Common myeloid progenitor, CD34-positive (primary cell): ENCODE data around the gene OR5A1. TPM values are rescaled to one million over a fixed set of nuclear protein-coding genes. Genes with fewer than 3 reads are reported as not detected.

Source experiments
- CTCF ChIA-PET: fragments of 350-600 bp; sonication (Branson Sonifier 250); formaldehyde crosslinking; loops from one replicate; lab custom pipeline; 2021; ENCODE audit warnings: antibody characterized with exemption; lab: Charles Lee
- POLR2A ChIA-PET: fragments of 350-600 bp; sonication (Branson Sonifier 250); formaldehyde crosslinking; loops from one replicate; lab custom pipeline; 2021; ENCODE audit warnings: antibody characterized with exemption; lab: Charles Lee
- DNase-seq, 3 donors: peaks; one replicate each; pipeline versions ENCODE4 v3.0.0 to v3.0.0-alpha.2; 2013
- H3K27ac ChIP-seq, 2 experiments: 1 replicate in 1 of 2; 2 replicates in 1 of 2; pipeline ENCODE4 v1.7.0; 2013; ENCODE audit warnings: inconsistent platforms in 2 of 2, low read length in 2 of 2, mild to moderate bottlenecking in 2 of 2, low read depth in 1 of 2, moderate library complexity in 1 of 2; ENCODE audit not compliant: severe bottlenecking in 2 of 2, insufficient read depth in 1 of 2, poor library complexity in 1 of 2
- H3K27me3 ChIP-seq, 5 experiments: replicated peaks in 2 of 5; 1 replicate in 3 of 5; 2 replicates in 2 of 5; pipeline versions ENCODE4 v1.6.1 to v1.7.0; 2013; ENCODE audit warnings: low read length in 4 of 5, mild to moderate bottlenecking in 2 of 5, moderate library complexity in 2 of 5, inconsistent platforms in 1 of 5; ENCODE audit not compliant: insufficient read depth in 5 of 5, control insufficient read depth in 4 of 5
- H3K36me3 ChIP-seq, 4 experiments: 1 replicate in 2 of 4; 2 replicates in 2 of 4; pipeline versions ENCODE4 v1.6.1 to v1.7.0; 2013; ENCODE audit warnings: low read length in 3 of 4, control low read depth in 1 of 4, mild to moderate bottlenecking in 1 of 4; ENCODE audit not compliant: control insufficient read depth in 4 of 4, insufficient read depth in 4 of 4
- H3K4me1 ChIP-seq, 4 experiments: 1 replicate in 3 of 4; 2 replicates in 1 of 4; pipeline versions ENCODE4 v1.6.1 to v1.7.1; 2013; ENCODE audit warnings: low read length in 3 of 4, mild to moderate bottlenecking in 3 of 4, control low read depth in 1 of 4, inconsistent platforms in 1 of 4, moderate library complexity in 1 of 4; ENCODE audit not compliant: control insufficient read depth in 4 of 4, insufficient read depth in 4 of 4; ENCODE audit errors: control extremely low read depth in 1 of 4
- H3K4me3 ChIP-seq, 7 experiments: 1 replicate in 4 of 7; 2 replicates in 3 of 7; pipeline versions ENCODE4 v1.5.1 to v1.7.0; 2013; ENCODE audit warnings: mild to moderate bottlenecking in 7 of 7, low read length in 6 of 7, moderate library complexity in 6 of 7, inconsistent platforms in 2 of 7, low read depth in 2 of 7, control low read depth in 1 of 7; ENCODE audit not compliant: insufficient read depth in 4 of 7, control insufficient read depth in 1 of 7; ENCODE audit errors: extremely low read depth in 1 of 7
- H3K9me3 ChIP-seq, 5 experiments: 1 replicate in 4 of 5; 2 replicates in 1 of 5; pipeline versions ENCODE4 v1.6.1 to v1.7.1; 2013; ENCODE audit warnings: low read length in 4 of 5, mild to moderate bottlenecking in 2 of 5, inconsistent platforms in 1 of 5, low read depth in 1 of 5, moderate library complexity in 1 of 5; ENCODE audit not compliant: control insufficient read depth in 4 of 5, insufficient read depth in 2 of 5; ENCODE audit errors: control extremely low read depth in 1 of 5
- WGBS: methylation state at CpG from one replicate; pipeline ENCODE4 v1.1.5; 2013; ENCODE audit not compliant: insufficient coverage; 5-methylcytosine and 5-hydroxymethylcytosine counted together
- polyA plus RNA-seq: library from polyadenylated mRNA; unstranded; fragments of 120-200 nt; gene quantifications from one replicate; pipeline ENCODE4 v1.2.1, GENCODE V29; 2013

OR5A1 gene
- polyA plus RNA-seq = not detected

- H3K27me3 ChIP-seq = no peaks in the 10 kb centered on the region
- H3K4me1 ChIP-seq = no peaks in the 10 kb centered on the region
- CTCF ChIA-PET = interaction anchor here (0.6 to 0.8 kb wide), 3 partner anchors 14 to 266 kb away, joined by 3 read pairs; no protein-coding TSS in a partner anchor
- no peak within 1 kb of the TSS for H3K27ac ChIP-seq
- H3K9me3 ChIP-seq = no peaks in the 10 kb centered on the region
- DNase-seq = no peak
- 92% methylated on average over 3 of the region's 3 CpGs for WGBS
- POLR2A ChIA-PET = interaction anchor here (0.6 kb wide), 1 partner anchor 205 kb away, joined by 4 read pairs; no protein-coding TSS in a partner anchor
- no peak within 1 kb of the TSS for H3K4me3 ChIP-seq
- no peaks in the 10 kb centered on the region for H3K36me3 ChIP-seq
These were observed at the start of gene OR5A1 for GRCh38 chr11:59436169-59436568. TSS of gene OR5A1 (plus strand) at chr11:59436469. CDS start at chr11:59443169, 6,700 bp downstream.

GRCh38 chr11:59394186-59394585, 42.1 kb upstream of the OR5A1 start:
- H3K9me3 ChIP-seq = no peaks in the 10 kb centered on the region
- H3K4me3 ChIP-seq = no peak overlapping the region
- POLR2A ChIA-PET = no interaction called here
- CTCF ChIA-PET = no interaction called here
- no peaks in the 10 kb centered on the region for H3K27me3 ChIP-seq
- no peaks in the 10 kb centered on the region for H3K36me3 ChIP-seq
- DNase-seq = no peak
- no peaks in the 10 kb centered on the region for H3K4me1 ChIP-seq
- H3K27ac ChIP-seq = no peak overlapping the region

GRCh38 chr11:59400461-59401261, 35.6 kb upstream of the OR5A1 start:
- no peak overlapping the region for H3K27ac ChIP-seq
- POLR2A ChIA-PET = interaction anchor here (1.7 kb wide), 1 partner anchor 30 kb away, joined by 4 read pairs; no protein-coding TSS in a partner anchor
- DNase-seq = no peak
- no peaks in the 10 kb centered on the region for H3K36me3 ChIP-seq
- 100% methylated on average over 3 of the region's 3 CpGs for WGBS
- H3K4me3 ChIP-seq = no peak overlapping the region
- H3K4me1 ChIP-seq = no peaks in the 10 kb centered on the region
- no peaks in the 10 kb centered on the region for H3K27me3 ChIP-seq
- CTCF ChIA-PET = interaction anchor here (1.1 to 2.0 kb wide), 5 partner anchors 10 to 137 kb away, joined by 3 to 5 read pairs (median 4); no protein-coding TSS in a partner anchor
- H3K9me3 ChIP-seq = peaks cover 0 to 13% (median 3%) of the 10 kb centered on the region in 5 experiments

GRCh38 chr11:59401262-59401552, 35.1 kb upstream of the OR5A1 start:
- no peaks in the 10 kb centered on the region for H3K36me3 ChIP-seq
- no CpG with 5 or more reads among the region's 2 CpGs for WGBS
- no peak overlapping the region for H3K27ac ChIP-seq
- CTCF ChIA-PET = interaction anchor here (1.1 to 1.7 kb wide), 2 partner anchors 37 to 137 kb away, joined by 3 to 5 read pairs; no protein-coding TSS in a partner anchor
- H3K9me3 ChIP-seq = peaks cover 0 to 13% (median 3%) of the 10 kb centered on the region in 5 experiments
- no peaks in the 10 kb centered on the region for H3K27me3 ChIP-seq
- POLR2A ChIA-PET = interaction anchor here (1.7 kb wide), 1 partner anchor 30 kb away, joined by 4 read pairs; no protein-coding TSS in a partner anchor
- no peaks in the 10 kb centered on the region for H3K4me1 ChIP-seq
- no peak overlapping the region for H3K4me3 ChIP-seq
- no peak for DNase-seq

- no peak for DNase-seq
- Histone ChIP-seq H3K9me3 (peaks cover 0 to 15% (median 3%) of the 10 kb centered on the region in 5 experiments), H3K36me3 (no peaks in the 10 kb centered on the region), H3K27ac (no peak overlapping the region), H3K4me3 (no peak overlapping the region), H3K4me1 (no peaks in the 10 kb centered on the region), H3K27me3 (no peaks in the 10 kb centered on the region)
- CTCF ChIA-PET = interaction anchor here (0.8 to 1.3 kb wide), 4 partner anchors 15 to 131 kb away, joined by 3 read pairs; no protein-coding TSS in a partner anchor
- POLR2A ChIA-PET = no interaction called here
These were observed 32.7 kb upstream of the OR5A1 start for GRCh38 chr11:59403546-59403945.

- no CpG with 5 or more reads among the region's 2 CpGs for WGBS
- H3K36me3 ChIP-seq = no peaks in the 10 kb centered on the region
- POLR2A ChIA-PET = no interaction called here
- H3K4me3 ChIP-seq = no peak overlapping the region
- peak; percentile 63 to 91 (median 90) for DNase-seq
- H3K4me1 ChIP-seq = peaks cover 4 to 8% (median 8%) of the 10 kb centered on the region in 4 experiments
- CTCF ChIA-PET = interaction anchor here (0.8 to 1.3 kb wide), 5 partner anchors 12 to 207 kb away, joined by 3 to 4 read pairs (median 3); no protein-coding TSS in a partner anchor
- no peak overlapping the region for H3K27ac ChIP-seq
- H3K27me3 ChIP-seq = peaks cover 0 to 4% (median 0%) of the 10 kb centered on the region in 5 experiments
- peaks cover 0 to 24% (median 12%) of the 10 kb centered on the region in 5 experiments for H3K9me3 ChIP-seq
These were observed 22.6 kb upstream of the OR5A1 start for GRCh38 chr11:59413646-59414045.

- no CpG with 5 or more reads among the region's 1 CpG for WGBS
- no peaks in the 10 kb centered on the region for H3K36me3 ChIP-seq
- peaks cover 0 to 4% (median 0%) of the 10 kb centered on the region in 5 experiments for H3K27me3 ChIP-seq
- H3K4me1 ChIP-seq = peaks cover 4 to 8% (median 8%) of the 10 kb centered on the region in 4 experiments
- DNase-seq = peak in 2 of 3 donors; percentile 55 to 77
- H3K9me3 ChIP-seq = peaks cover 0 to 15% (median 5%) of the 10 kb centered on the region in 5 experiments
- no peak overlapping the region for H3K4me3 ChIP-seq
- no peak overlapping the region for H3K27ac ChIP-seq
- POLR2A ChIA-PET = no interaction called here
- CTCF ChIA-PET = interaction anchor here (0.5 to 1.4 kb wide), 2 partner anchors 15 to 186 kb away, joined by 4 to 8 read pairs; no protein-coding TSS in a partner anchor
These were observed 21.2 kb upstream of the OR5A1 start for GRCh38 chr11:59415111-59415510.
